ENCODE data around the gene SDK2.
A peak's percentile ranks its signal among the peaks of the same experiment; 100 is the strongest.

Gene SDK2

GRCh38 chr17:73433501-73433900 lies 210.7 kb downstream of the SDK2 start:
- DNase-seq (ENCODE audit: low read depth, low spot score), result no peak
- H3K4me3 ChIP-seq (ENCODE audit: low read depth, low read length), result no peak overlapping the region
- in situ Hi-C loops (cut with HindIII; ENCODE audit: low sequenced_read_pairs), result no loop called here
- TF ChIP-seq CTCF (IDR thresholded peaks at IDR 0.05; ENCODE audit: low read depth, low read length), result no peak

GRCh38 chr17:73432624-73433190 lies 211.5 kb downstream of the SDK2 start:
- no peak for DNase-seq (ENCODE audit: low read depth, low spot score)
- no peak for TF ChIP-seq CTCF (IDR thresholded peaks at IDR 0.05; ENCODE audit: low read depth, low read length)
- in situ Hi-C loops (cut with HindIII; ENCODE audit: low sequenced_read_pairs), result no loop called here
- no peak overlapping the region for H3K4me3 ChIP-seq (ENCODE audit: low read depth, low read length)

- no peak overlapping the region for H3K4me3 ChIP-seq (ENCODE audit: low read depth, low read length)
- in situ Hi-C loops (cut with HindIII; ENCODE audit: low sequenced_read_pairs), result no loop called here
- TF ChIP-seq CTCF (IDR thresholded peaks at IDR 0.05; ENCODE audit: low read depth, low read length), result no peak
- DNase-seq (ENCODE audit: low read depth, low spot score), result no peak
Observed at GRCh38 chr17:73431401-73432205, 212.6 kb downstream of the SDK2 start.

GRCh38 chr17:73430848-73431247 lies 213.4 kb downstream of the SDK2 start:
- in situ Hi-C loops (cut with HindIII; ENCODE audit: low sequenced_read_pairs), result no loop called here
- no peak for DNase-seq (ENCODE audit: low read depth, low spot score)
- TF ChIP-seq CTCF (IDR thresholded peaks at IDR 0.05; ENCODE audit: low read depth, low read length), result no peak
- no peak overlapping the region for H3K4me3 ChIP-seq (ENCODE audit: low read depth, low read length)

GRCh38 chr17:73430165-73430680 lies 214.0 kb downstream of the SDK2 start:
- H3K4me3 ChIP-seq (ENCODE audit: low read depth, low read length), result no peak overlapping the region
- in situ Hi-C loops (cut with HindIII; ENCODE audit: low sequenced_read_pairs), result no loop called here
- no peak for TF ChIP-seq CTCF (IDR thresholded peaks at IDR 0.05; ENCODE audit: low read depth, low read length)
- no peak for DNase-seq (ENCODE audit: low read depth, low spot score)

- in situ Hi-C loops (cut with HindIII; ENCODE audit: low sequenced_read_pairs), result no loop called here
- TF ChIP-seq CTCF (IDR thresholded peaks at IDR 0.05; ENCODE audit: low read depth, low read length), result peak; percentile 97
- H3K4me3 ChIP-seq (ENCODE audit: low read depth, low read length), result no peak overlapping the region
- DNase-seq (ENCODE audit: low read depth, low spot score), result peak; percentile 59
Observed at GRCh38 chr17:73429440-73430164, 214.6 kb downstream of the SDK2 start.

All from astrocyte of the spinal cord (primary cell).